GM19452 (cell line): ENCODE measurements around the gene TSPAN10.

Source experiments
- ATAC-seq: cut with Tn5 transposase; IDR thresholded peaks from one replicate; pipeline ENCODE4 v1.9.1; 2021; ENCODE audit not compliant: unreplicated experiment

Gene TSPAN10

DNA sequence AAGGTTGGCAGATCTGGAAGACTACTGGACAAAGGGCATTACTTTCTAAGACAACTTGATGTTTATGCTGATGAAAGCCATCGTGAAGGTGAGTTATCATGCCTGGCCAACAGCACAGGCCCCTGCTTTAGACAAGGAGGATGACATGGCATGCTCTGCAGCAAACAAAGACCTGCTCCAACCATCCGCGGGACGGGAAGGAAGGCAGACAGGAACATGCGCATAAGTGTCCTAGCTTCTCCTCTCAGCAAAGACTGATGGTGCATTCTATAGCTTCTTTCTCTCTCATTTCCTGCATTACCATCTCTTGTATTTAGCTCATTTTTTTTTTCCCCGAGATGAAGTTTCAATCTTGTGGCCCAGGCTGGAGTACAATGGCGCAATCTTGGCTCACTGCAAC lies 5.5 kb upstream of the TSPAN10 start:
- ATAC-seq, result no peak

DNA sequence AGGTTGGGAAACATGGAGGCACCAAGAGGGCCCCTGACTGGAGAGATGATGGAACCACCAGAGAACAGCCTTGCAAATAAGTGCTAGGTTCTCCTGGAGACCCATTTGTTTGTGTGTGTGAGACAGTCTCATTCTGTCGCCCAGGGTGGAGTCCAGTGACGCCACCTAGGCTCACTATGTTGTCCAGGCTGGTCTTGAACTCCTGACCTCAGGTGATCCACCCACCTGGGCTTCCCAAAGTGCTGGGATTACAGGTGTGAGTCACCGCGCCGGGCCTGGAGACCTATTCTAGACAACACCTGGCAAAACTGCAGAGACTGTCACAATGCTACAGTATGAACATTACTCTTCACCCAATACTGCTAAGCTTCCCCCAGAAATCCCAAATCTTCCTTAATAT lies 1.6 kb upstream of the TSPAN10 start:
- no peak for ATAC-seq

DNA sequence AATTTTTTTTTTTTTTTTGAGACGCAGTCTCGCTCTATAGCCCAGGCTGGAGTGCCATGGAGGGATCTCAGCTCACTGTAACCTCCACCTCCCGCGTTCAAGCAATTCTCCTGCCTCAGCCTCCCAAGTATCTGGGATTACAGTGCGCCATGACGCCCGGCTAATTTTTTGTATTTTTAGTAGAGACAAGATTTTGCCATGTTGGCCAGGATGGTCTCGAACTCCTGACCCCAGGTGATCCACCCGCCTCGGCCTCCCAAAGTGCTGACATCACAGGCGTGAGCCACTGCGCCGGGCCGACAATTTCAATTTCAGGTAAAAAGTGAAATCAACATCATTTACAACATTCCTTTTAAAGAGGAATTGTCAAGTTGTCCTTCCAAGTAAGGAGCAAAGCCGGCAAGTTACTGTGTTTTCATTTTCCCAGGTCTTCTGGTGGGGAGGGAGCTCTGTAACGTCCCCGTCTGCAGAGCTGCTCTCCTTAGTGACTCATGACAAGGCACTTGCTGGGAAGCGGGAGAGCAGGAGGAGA lies 957 bp upstream of the TSPAN10 start:
- ATAC-seq, result no peak

- ATAC-seq, result no peak
Measured at GRCh38 chr17:81638683-81639082, 1.7 kb downstream of the TSPAN10 start.

DNA sequence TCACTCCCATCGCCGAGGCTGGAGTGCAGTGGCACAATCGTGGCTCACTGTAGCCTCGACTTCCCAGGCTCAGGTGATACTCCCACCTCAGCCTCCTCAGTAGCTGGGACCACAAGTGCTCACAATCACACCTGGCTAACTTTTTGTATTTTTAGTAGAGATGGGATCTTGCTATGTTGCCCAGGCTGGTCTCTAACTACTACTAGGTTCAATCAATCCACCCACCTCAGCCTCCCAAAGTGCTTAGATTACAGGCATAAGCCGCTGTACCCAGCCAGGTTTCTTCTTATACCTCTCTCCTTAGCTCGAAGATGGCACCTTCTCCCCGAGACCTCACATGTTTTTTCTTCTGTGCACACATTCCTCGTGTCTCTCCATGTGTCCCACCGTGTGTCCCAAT lies 3.0 kb downstream of the TSPAN10 start:
- ATAC-seq, result no peak

- ATAC-seq, result no peak
Measured at GRCh38 chr17:81641825-81642489, 5.0 kb downstream of the TSPAN10 start.

DNA sequence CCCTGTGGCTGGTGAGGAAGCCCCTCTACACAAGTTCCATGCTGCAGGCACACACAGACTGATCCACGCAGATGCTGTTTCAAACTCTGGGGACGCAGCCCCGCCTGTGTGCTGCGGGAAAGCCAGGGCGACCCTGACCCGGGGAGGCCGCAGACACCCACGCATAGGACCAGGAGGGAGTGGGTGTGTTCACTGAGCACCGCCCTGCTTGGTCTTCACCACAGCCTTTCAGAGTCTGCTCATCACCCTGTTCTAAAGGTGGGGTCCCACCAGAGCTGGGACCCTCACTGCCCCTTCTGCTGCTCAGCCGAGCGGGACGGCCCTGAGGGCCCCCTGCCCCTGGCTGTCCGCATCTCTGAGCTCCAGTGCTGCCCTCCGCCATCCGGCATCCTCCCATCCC lies 7.5 kb downstream of the TSPAN10 start:
- no peak for ATAC-seq

- ATAC-seq, result no peak
Measured at GRCh38 chr17:81644976-81645952, 8.3 kb downstream of the TSPAN10 start.

DNA sequence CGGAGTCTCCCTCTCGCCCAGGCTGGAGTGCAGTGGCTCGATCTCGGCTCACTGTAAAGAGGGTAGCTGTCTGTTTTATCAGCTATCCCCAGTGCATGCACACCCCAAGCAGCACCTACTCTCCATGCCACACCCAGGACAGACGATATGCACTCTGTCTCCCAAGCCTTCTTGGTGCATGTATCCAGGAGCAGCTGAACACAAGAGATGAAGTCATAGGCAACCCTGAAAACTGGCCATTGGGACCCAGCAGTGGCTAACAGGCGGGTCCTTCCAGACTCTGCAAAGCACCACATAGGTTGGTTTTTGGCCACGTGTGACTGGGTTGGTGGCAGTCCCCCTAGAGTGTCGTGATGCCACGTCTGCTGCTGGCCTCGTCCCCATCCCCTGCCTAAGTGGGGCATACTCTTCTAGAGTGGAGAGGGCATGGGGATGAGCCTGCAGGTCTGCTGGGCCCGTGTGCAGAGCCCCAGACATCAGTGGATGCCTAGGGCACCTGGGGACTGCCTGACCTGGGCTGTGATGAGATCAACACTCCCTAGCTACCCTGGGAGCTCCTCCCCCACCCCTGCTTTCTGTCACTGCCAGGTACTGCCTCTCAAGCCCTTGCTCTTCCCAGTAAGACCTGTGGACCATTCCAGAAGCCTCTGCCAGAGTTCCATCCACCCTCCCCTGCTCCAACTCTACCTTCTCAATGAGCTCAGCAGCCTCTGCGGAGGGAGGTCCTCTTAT lies 10.0 kb downstream of the TSPAN10 start:
- ATAC-seq, result no peak

GRCh38 chr17:81647640-81648012 lies 10.6 kb downstream of the TSPAN10 start:
- no peak for ATAC-seq

GRCh38 chr17:81648013-81648706 lies 11.2 kb downstream of the TSPAN10 start:
- ATAC-seq, result no peak

GRCh38 chr17:81648707-81649085 lies 11.7 kb downstream of the TSPAN10 start:
- no peak for ATAC-seq

GRCh38 chr17:81650951-81651350 lies 14.0 kb downstream of the TSPAN10 start:
- no peak for ATAC-seq

GRCh38 chr17:81651692-81652091 lies 14.7 kb downstream of the TSPAN10 start:
- ATAC-seq, result no peak

GRCh38 chr17:81652906-81653771 lies 16.1 kb downstream of the TSPAN10 start:
- ATAC-seq, result no peak

DNA sequence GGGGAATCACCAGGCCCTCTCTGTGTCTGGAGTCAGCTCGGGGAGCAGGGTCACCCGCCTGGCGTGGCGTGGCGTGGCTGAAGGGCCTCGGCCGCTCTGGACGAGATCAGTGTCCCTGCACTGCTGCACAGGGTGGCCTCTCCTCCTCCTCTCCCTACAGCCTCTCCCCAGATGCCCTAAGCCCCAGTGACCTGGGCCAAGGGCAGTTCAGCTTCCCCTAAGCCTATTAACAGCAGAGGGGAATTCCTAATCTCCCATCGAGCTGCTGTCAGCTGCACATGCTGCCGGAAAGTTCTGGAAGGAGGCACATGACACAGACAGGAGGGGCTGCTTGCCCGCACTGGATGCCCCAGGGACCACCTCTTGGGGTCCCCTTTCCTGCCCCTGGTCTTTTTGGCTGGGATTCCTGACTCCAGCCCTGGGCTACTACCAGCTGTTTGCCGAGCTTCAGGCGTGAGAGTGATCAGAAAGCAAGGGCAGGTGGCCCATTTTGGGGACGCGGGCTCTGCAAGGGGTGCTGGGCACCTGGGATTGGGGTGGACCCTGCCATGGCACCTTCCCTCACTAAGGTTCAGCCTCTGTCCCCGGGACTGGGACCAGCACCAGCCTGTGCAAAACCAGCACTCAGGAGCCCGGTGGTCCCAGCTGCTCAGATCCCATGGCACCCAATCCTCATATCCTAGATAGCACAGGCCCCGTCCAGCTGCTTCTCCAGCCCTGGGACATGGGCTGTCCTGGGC lies 18.6 kb downstream of the TSPAN10 start:
- no peak for ATAC-seq

- ATAC-seq, result no peak
Measured at GRCh38 chr17:81656118-81656743, 19.2 kb downstream of the TSPAN10 start, which contains the start of gene PDE6G. Gene PDE6G, minus strand, starts transcription at chr17:81656542. Its CDS starts 3,237 bp downstream, at chr17:81653305.

GRCh38 chr17:81656835-81657234 lies 19.8 kb downstream of the TSPAN10 start:
- no peak for ATAC-seq

DNA sequence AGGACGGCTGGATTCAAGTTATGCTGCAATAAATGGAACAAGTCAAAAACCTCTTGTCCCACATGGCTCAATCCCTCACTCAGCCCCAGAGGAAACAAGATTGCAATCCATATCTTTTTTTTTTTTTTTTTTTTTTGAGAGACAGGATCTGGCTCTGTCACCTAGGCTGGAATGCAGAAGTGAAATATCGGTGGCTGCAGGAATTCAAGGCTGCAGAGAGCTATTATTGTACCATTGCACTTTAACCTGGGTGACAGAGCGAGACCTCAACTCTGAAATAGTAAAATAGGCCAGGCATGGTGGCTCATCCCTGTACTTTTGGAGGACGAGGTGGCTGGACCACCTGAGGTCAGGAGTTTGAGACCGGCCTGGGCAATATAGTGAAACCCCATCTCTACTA lies 22.0 kb downstream of the TSPAN10 start:
- ATAC-seq, result no peak
